HepG2 (cell line): ENCODE results near the gene AQP10. TPM values are rescaled to one million over a fixed set of nuclear protein-coding genes. Genes with fewer than 3 reads are reported as not detected.

Experiments
- ATAC-seq: fragments of 200-7000 bp; cut with Tn5 transposase; 3 replicates; pipeline ENCODE4 v1.9.1; 2020; ENCODE audit warnings: mild to moderate bottlenecking, moderate library complexity
- BruUV-seq: library from RNA; stranded (reverse); fragments of 400-500 nt; replicated peaks from 2 replicates; lab custom pipeline; 2021; lab: Mats Ljungman, UMichigan
- CTCF ChIA-PET: fragments of 300-600 bp; formaldehyde crosslinking; extraction: SDS; loops from one replicate; lab custom pipeline; 2021; ENCODE audit warnings: low total read pairs, inconsistent platforms, low intra/inter-chr PET ratio; lab: Yijun Ruan, JAX
- POLR2A ChIA-PET: fragments of 350-600 bp; sonication (Branson Sonifier 250); formaldehyde crosslinking; loops from one replicate; lab custom pipeline; 2020; ENCODE audit warnings: antibody characterized with exemption, inconsistent platforms; lab: Yijun Ruan, JAX
- DNase-seq: peaks from one replicate; pipeline ENCODE4 v3.0.0-alpha.2; 2015; ENCODE audit warnings: low spot score
- FAIRE-seq: peaks from 3 replicates; lab custom pipeline; 2011; peaks lifted over from hg19 to GRCh38; lab: Jason Lieb, UNC
- H2AFZ ChIP-seq: one replicate; pipeline ENCODE4 v1.6.1; 2011; ENCODE audit warnings: low read length, inconsistent platforms
- H3K27ac ChIP-seq: fragments of 300-600 bp; 3 replicates; pipeline ENCODE4 v1.8.0; 2011; ENCODE audit warnings: mixed run types, mild to moderate bottlenecking, mixed read lengths, low read length, inconsistent platforms; ENCODE audit not compliant: insufficient read depth; ENCODE audit errors: extremely low read length
- H3K27me3 ChIP-seq, 2 experiments: fragments of 200-600 bp in 1 of 2; 2 replicates in 1 of 2; 3 replicates in 1 of 2; pipeline versions ENCODE4 v1.6.0 to v1.8.0; 2011; ENCODE audit warnings: low read length in 2 of 2, mild to moderate bottlenecking in 2 of 2, moderate library complexity in 2 of 2, inconsistent platforms in 1 of 2; ENCODE audit not compliant: insufficient read depth in 2 of 2, control insufficient read depth in 1 of 2
- H3K36me3 ChIP-seq, 2 experiments: fragments of 200-600 bp in 1 of 2; replicated peaks in 1 of 2; 2 replicates in 1 of 2; 3 replicates in 1 of 2; pipeline versions ENCODE4 v1.5.1 to v1.8.0; 2011; ENCODE audit warnings: low read length in 2 of 2, inconsistent platforms in 1 of 2; ENCODE audit not compliant: insufficient read depth in 2 of 2, control insufficient read depth in 1 of 2
- H3K4me1 ChIP-seq: 2 replicates; pipeline ENCODE4 v1.5.1; 2012; ENCODE audit warnings: low read length, inconsistent platforms; ENCODE audit not compliant: insufficient read depth
- H3K4me2 ChIP-seq: 2 replicates; pipeline ENCODE4 v1.6.0; 2011; ENCODE audit warnings: low read depth, low read length, inconsistent platforms
- H3K4me3 ChIP-seq, 3 experiments: fragments of 200-600 bp in 1 of 3; sonication (generic), shearing (Covaris generic) in 1 of 3; replicated peaks in 1 of 3; 2 replicates each; pipeline ENCODE4 v1.5.1; 2011 to 2016; ENCODE audit warnings: low read length in 3 of 3, inconsistent platforms in 2 of 3, low read depth in 2 of 3, mild to moderate bottlenecking in 2 of 3, control low read depth in 1 of 3, mixed read lengths in 1 of 3; ENCODE audit not compliant: insufficient read depth in 1 of 3
- H3K79me2 ChIP-seq: one replicate; pipeline ENCODE4 v1.6.1; 2011; ENCODE audit warnings: low read length, inconsistent platforms; ENCODE audit not compliant: insufficient read depth
- H3K9ac ChIP-seq: 2 replicates; pipeline ENCODE4 v1.6.0; 2011; ENCODE audit warnings: mild to moderate bottlenecking, low read depth, low read length, inconsistent platforms; ENCODE audit not compliant: insufficient read depth
- H3K9me3 ChIP-seq: 2 replicates; pipeline ENCODE4 v1.5.1; 2012; ENCODE audit warnings: mild to moderate bottlenecking, low read length
- H4K20me1 ChIP-seq: 2 replicates; pipeline ENCODE4 v1.6.0; 2011; ENCODE audit warnings: inconsistent platforms, mild to moderate bottlenecking, low read length, moderate library complexity; ENCODE audit not compliant: insufficient read depth
- ATF1 ChIP-seq: IDR thresholded peaks from 2 replicates; pipeline ENCODE4 v1.6.1; 2016; ENCODE audit warnings: mild to moderate bottlenecking, control low read depth
- ATF7-NPFF ChIP-seq: sonication (generic); formaldehyde crosslinking; IDR thresholded peaks from 2 replicates; pipeline ENCODE4 v1.8.1; 2023; ENCODE audit warnings: mild to moderate bottlenecking, low read depth, missing genetic modification reagents, moderate library complexity
- POLR2G ChIP-seq: fragments of 200-400 bp; formaldehyde crosslinking; IDR thresholded peaks from 2 replicates; pipeline ENCODE4 v1.6.1; 2018; ENCODE audit warnings: mild to moderate bottlenecking, low read depth, low read length, moderate library complexity
- REPIN1 ChIP-seq: sonication (generic); formaldehyde crosslinking; IDR thresholded peaks from 2 replicates; pipeline ENCODE4 v1.8.0; 2022; ENCODE audit warnings: missing genetic modification reagents, low read depth, mild to moderate bottlenecking, borderline replicate concordance
- SALL1 ChIP-seq: sonication (generic); formaldehyde crosslinking; IDR thresholded peaks from 2 replicates; pipeline ENCODE4 v1.8.0; 2022; ENCODE audit warnings: mild to moderate bottlenecking, missing genetic modification reagents
- SP5 ChIP-seq: IDR thresholded peaks from 2 replicates; pipeline ENCODE4 v1.6.1; 2016; ENCODE audit warnings: low read depth, borderline replicate concordance
- STAG1 ChIP-seq: sonication (generic); formaldehyde crosslinking; IDR thresholded peaks from 2 replicates; pipeline ENCODE4 v1.4.0; 2020; ENCODE audit warnings: missing genetic modification reagents
- ZNF75D ChIP-seq: sonication (generic); formaldehyde crosslinking; IDR thresholded peaks from 2 replicates; pipeline ENCODE4 v1.8.1; 2023; ENCODE audit warnings: missing genetic modification reagents, mild to moderate bottlenecking, borderline replicate concordance
- WGBS: methylation state at CpG from one replicate; pipeline ENCODE4 v1.1.6; 2017; ENCODE audit warnings: low lambda C conversion rate; 5-methylcytosine and 5-hydroxymethylcytosine counted together
- in situ Hi-C: cut with HindIII; loops from 2 replicates; pipeline ENCODE4 v1.10.0; 2017; ENCODE audit warnings: low pct_unique_long_range_greater_than_20kb; ENCODE audit not compliant: extremely low pct_ligation_motif_present
- intact Hi-C: fragments of 100-400 bp; cut with micrococcal nuclease; formaldehyde crosslinking; loops from one replicate; pipeline ENCODE4 v1.10.0; 2022; ENCODE audit not compliant: unreplicated experiment
- polyA plus RNA-seq, 8 experiments: library from polyadenylated mRNA; depleted of rRNA in 3 of 8; stranded (reverse) in 7 of 8; unstranded in 1 of 8; fragments of >200 nt; fragmentation: Illumina TruSeq in 4 of 8; extraction: Trizol in 4 of 8; gene quantifications; 2 replicates each; pipeline versions ENCODE4 v1.2.1 to v1.2.3, GENCODE V29; 2011 to 2016; ENCODE audit warnings: low read depth in 4 of 8, missing spikeins in 1 of 8, mixed read lengths in 1 of 8; ENCODE audit not compliant: insufficient read depth in 1 of 8
- total RNA-seq, 5 experiments: library from RNA; depleted of rRNA; stranded (reverse); fragments of >200 nt; fragmentation: Illumina TruSeq; extraction: Trizol; gene quantifications; 2 replicates each; pipeline ENCODE4 v1.2.3, GENCODE V29; 2016; ENCODE audit warnings: low read depth in 1 of 5
- TF ChIP-seq, protein P1 (sequence below): sonication (generic); formaldehyde crosslinking; IDR thresholded peaks from 2 replicates; pipeline ENCODE4 v1.5.0; 2020; ENCODE audit warnings: mild to moderate bottlenecking, missing genetic modification reagents, moderate library complexity

AQP10 gene
- total and polyA plus RNA-seq, 2 of the 13 experiments (the other 11 are each of a cell fraction or from before 2014, with no cell fraction given): 0.30 TPM; not detected in 1

DNA sequence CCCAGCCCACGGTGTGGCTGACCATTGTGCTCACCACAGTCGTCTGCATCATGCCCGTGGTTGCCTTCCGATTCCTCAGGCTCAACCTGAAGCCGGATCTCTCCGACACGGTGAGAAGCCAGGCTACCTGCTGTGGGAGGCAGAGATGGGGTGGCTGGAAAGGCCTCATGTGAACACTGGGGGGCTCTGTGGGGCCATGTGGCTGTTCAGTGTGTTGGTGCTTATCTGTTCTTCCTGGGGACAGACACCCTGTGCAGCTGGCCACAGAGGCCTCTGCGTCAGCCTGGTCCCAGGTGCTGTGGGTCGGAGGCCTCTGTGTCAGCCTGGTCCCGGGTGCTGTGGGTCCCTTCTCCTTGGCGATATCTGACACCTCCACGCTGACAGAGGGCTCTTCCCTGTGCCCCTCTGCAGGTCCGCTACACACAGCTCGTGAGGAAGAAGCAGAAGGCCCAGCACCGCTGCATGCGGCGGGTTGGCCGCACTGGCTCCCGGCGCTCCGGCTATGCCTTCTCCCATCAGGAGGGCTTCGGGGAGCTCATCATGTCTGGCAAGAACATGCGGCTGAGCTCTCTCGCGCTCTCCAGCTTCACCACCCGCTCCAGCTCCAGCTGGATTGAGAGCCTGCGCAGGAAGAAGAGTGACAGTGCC is 27.7 kb downstream of the AQP10 start:
- intact Hi-C loops (no loop called here), in situ Hi-C loops (loop anchor here (5.0 kb wide), 1 partner anchor 76 kb away; the partner anchor contains the start of gene HAX1)
- H3K36me3 ChIP-seq: peaks cover 21 to 44% of the 10 kb centered on the region in 2 experiments

DNA sequence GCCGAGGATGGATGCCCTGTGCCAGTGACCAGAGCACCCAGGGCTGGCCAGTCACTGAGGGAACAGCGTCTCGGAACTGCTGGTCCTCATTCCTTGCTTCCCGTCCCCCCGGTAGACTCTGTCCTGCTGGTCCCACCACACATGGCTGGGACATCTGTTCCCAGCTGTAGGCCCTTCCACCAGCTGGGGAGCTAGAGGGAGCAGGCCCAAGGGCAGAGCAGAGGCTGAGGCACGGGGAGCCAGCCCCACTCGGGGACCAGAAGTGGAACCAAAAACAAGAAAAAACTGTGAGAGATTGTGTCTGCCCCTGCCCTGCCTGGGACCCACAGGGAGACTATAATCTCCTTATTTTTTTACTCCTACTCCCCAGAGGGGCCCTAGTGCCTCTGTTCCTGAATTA is 28.2 kb downstream of the AQP10 start:
- in situ Hi-C loops: loop anchor here (5.0 kb wide), 1 partner anchor 77 kb away; the partner anchor contains the start of gene HAX1
- TF ChIP-seq ATF1 (CRISPR knock-in tag): no peak
- no peak for TF ChIP-seq POLR2G
- TF ChIP-seq ZNF75D (CRISPR knock-in tag): no peak
- TF ChIP-seq REPIN1: no peak
- Histone ChIP-seq H2AFZ (no peak overlapping the region), H3K4me3 (no peak overlapping the region), H3K4me2 (no peak overlapping the region), H3K27ac (no peak overlapping the region), H3K27me3 (no peaks in the 10 kb centered on the region; a peak in 1 of 5 replicates), H3K36me3 (peaks cover 20 to 38% of the 10 kb centered on the region in 2 experiments), H3K79me2 (no peaks in the 10 kb centered on the region), H3K9me3 (no peaks in the 10 kb centered on the region), H4K20me1 (no peaks in the 10 kb centered on the region), H3K4me1 (peaks cover 32% of the 10 kb centered on the region), H3K9ac (no peak overlapping the region)
- no peak for ATAC-seq
- FAIRE-seq: no peak
- no TSS peak for BruUV-seq
- intact Hi-C loops: no loop called here
- ChIA-PET CTCF (no interaction called here), POLR2A (no interaction called here)
- WGBS: 96% methylated on average over 2 of the region's 7 CpGs
- no peak for DNase-seq

More for the DNA sequence above, 27.7 kb downstream of the AQP10 start:
- ChIA-PET POLR2A (interaction anchor here (0.7 kb wide), 1 partner anchor 13 kb away, joined by 3 read pairs; no protein-coding TSS in a partner anchor), CTCF (no interaction called here)
- H3K4me2 ChIP-seq: no peak overlapping the region
- no peak overlapping the region for H3K9ac ChIP-seq
- ATAC-seq (peak; percentile 14; the same call in 2 of the 3 replicates), FAIRE-seq (no peak), DNase-seq (no peak)
- no peaks in the 10 kb centered on the region; a peak in 1 of 5 replicates for H3K27me3 ChIP-seq
- no peak overlapping the region for H3K27ac ChIP-seq
- H4K20me1 ChIP-seq: no peaks in the 10 kb centered on the region
- TF ChIP-seq ATF7-NPFF: no peak
- TF ChIP-seq, protein P1, sequence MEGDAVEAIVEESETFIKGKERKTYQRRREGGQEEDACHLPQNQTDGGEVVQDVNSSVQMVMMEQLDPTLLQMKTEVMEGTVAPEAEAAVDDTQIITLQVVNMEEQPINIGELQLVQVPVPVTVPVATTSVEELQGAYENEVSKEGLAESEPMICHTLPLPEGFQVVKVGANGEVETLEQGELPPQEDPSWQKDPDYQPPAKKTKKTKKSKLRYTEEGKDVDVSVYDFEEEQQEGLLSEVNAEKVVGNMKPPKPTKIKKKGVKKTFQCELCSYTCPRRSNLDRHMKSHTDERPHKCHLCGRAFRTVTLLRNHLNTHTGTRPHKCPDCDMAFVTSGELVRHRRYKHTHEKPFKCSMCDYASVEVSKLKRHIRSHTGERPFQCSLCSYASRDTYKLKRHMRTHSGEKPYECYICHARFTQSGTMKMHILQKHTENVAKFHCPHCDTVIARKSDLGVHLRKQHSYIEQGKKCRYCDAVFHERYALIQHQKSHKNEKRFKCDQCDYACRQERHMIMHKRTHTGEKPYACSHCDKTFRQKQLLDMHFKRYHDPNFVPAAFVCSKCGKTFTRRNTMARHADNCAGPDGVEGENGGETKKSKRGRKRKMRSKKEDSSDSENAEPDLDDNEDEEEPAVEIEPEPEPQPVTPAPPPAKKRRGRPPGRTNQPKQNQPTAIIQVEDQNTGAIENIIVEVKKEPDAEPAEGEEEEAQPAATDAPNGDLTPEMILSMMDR (CRISPR knock-in tag): peak; percentile 60
- TF ChIP-seq SALL1: 0 out of 2 replicates have a peak, but pooled peaks have one; percentile 19
- peak; percentile 68 for TF ChIP-seq STAG1 (CRISPR knock-in tag)
- TF ChIP-seq SP5 (CRISPR knock-in tag): no peak
- no peaks in the 10 kb centered on the region for H3K9me3 ChIP-seq
- BruUV-seq: no TSS peak
- no peaks in the 10 kb centered on the region for H3K79me2 ChIP-seq
- H2AFZ ChIP-seq: no peak overlapping the region
- H3K4me3 ChIP-seq: no peak overlapping the region
- H3K4me1 ChIP-seq: peaks cover 26% of the 10 kb centered on the region
- 96% methylated on average over 17 of the region's 27 CpGs for WGBS
